Dermis blood vessel endothelial cell (primary cell): ENCODE results near the gene EPAS1. TPM values are rescaled to one million over a fixed set of nuclear protein-coding genes. Genes with fewer than 3 reads are reported as not detected.

ENCODE experiments used
- DNase-seq: peaks from one replicate; pipeline ENCODE4 v3.0.0; 2010
- total RNA-seq: library from RNA; depleted of rRNA; stranded (reverse); fragments of >200 nt; gene quantifications from 2 replicates; pipeline ENCODE4 v1.2.3, GENCODE V29; 2014

Gene EPAS1
- total RNA-seq, 1 donor from 2014 or later = 283 TPM

- DNase-seq = no peak
These were observed 114.0 kb downstream of the EPAS1 start for GRCh38 chr2:46411245-46411641.

GRCh38 chr2:46411985-46412384, 114.8 kb downstream of the EPAS1 start:
- DNase-seq = no peak

- DNase-seq = no peak
These were observed 115.9 kb downstream of the EPAS1 start for GRCh38 chr2:46413111-46413510.

- DNase-seq = no peak
These were observed 116.4 kb downstream of the EPAS1 start for GRCh38 chr2:46413631-46414030.

- DNase-seq = no peak
These were observed 117.5 kb downstream of the EPAS1 start for GRCh38 chr2:46414701-46415100.

- DNase-seq = no peak
These were observed 119.1 kb downstream of the EPAS1 start for GRCh38 chr2:46416280-46416679.

- no peak for DNase-seq
These were observed 119.7 kb downstream of the EPAS1 start for GRCh38 chr2:46416739-46417403.

- no peak for DNase-seq
These were observed 123.7 kb downstream of the EPAS1 start for GRCh38 chr2:46420945-46421344.

- no peak for DNase-seq
These were observed 124.2 kb downstream of the EPAS1 start for GRCh38 chr2:46421361-46421760.

- no peak for DNase-seq
These were observed 125.6 kb downstream of the EPAS1 start for GRCh38 chr2:46422717-46423394.

- no peak for DNase-seq
These were observed 127.7 kb downstream of the EPAS1 start for GRCh38 chr2:46424937-46425336.

GRCh38 chr2:46428911-46429436, 131.8 kb downstream of the EPAS1 start:
- DNase-seq = no peak

GRCh38 chr2:46430413-46430812, 133.2 kb downstream of the EPAS1 start:
- DNase-seq = no peak

- DNase-seq = no peak
These were observed 133.8 kb downstream of the EPAS1 start for GRCh38 chr2:46430992-46431391.

GRCh38 chr2:46431481-46432235, 134.5 kb downstream of the EPAS1 start:
- DNase-seq = no peak

GRCh38 chr2:46434851-46435273, 137.7 kb downstream of the EPAS1 start:
- DNase-seq = no peak

GRCh38 chr2:46435353-46435752, 138.1 kb downstream of the EPAS1 start:
- no peak for DNase-seq

- no peak for DNase-seq
These were observed 138.7 kb downstream of the EPAS1 start for GRCh38 chr2:46435796-46436360.

Other genes starting within 250 kb of the EPAS1 start
- not detected in 2 replicates for gene TMEM247, start 182.2 kb downstream of the EPAS1 start, total RNA-seq
- gene RHOQ, start 245.1 kb downstream of the EPAS1 start, total RNA-seq = 23.0 and 28.8 TPM in 2 replicates
- 3.3 and 3.7 TPM in 2 replicates for gene ATP6V1E2, start 245.2 kb downstream of the EPAS1 start, total RNA-seq